ENCODE results near the gene MAPKAPK2. TPM values are rescaled to one million over a fixed set of nuclear protein-coding genes. Genes with fewer than 3 reads are reported as not detected.

Gene MAPKAPK2
- total RNA-seq, 1 donor from 2014 or later = 35.3 TPM

DNA sequence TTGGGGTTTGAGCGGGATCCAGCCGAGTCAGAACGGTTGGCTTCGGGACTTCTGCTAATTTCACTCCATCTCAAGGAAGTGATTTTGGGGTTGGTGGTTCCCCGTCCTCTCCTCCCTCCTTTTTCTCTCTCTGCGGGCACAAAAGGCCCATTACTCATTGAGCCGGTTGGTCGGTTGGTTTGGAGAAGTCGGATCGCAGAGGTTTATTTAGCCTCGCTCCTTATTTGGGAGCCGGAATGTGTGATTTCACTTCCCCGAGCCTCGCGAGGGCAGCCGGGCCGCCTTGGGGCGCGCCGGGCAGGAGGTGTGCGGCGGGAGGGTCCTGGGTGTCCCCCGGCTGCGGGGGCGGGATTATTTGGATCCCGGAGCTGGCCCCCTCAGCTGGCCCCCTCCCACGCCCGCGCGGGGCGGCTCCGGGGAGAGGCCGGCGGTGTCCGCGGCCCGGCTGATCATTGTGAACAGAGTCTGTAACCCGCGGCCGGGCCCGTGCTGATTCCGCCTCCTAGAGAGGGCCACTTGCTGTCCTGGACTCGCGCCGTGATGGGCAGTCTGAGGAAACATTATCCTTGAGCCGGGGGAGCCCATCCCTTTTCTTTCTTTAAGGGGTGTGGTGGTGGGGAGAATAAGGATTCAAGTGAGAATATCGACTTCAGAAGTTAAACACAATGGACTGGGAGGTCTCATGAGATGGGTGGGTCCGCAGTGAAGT lies 1.2 kb downstream of the MAPKAPK2 start:
- intact Hi-C loops (cut with DNase I) = loop anchor here (1.0 to 5.0 kb wide), 5 partner anchors 7 to 179 kb away; partner anchors contain the start of genes DYRK3, EIF2D and RASSF5
- no peaks in the 10 kb centered on the region for H3K27me3 ChIP-seq
- H3K36me3 ChIP-seq = no peaks in the 10 kb centered on the region
- no peaks in the 10 kb centered on the region for H3K9me3 ChIP-seq
- H3K4me1 ChIP-seq = peaks cover 19 to 40% of the 10 kb centered on the region in 2 donors
- DNase-seq (ENCODE audit: low spot score in 2 of 2) = peak; percentile 23 to 84
- peak overlapping the region; percentile 72 to 89 for H3K4me3 ChIP-seq
- peak overlapping the region; percentile 95 to 98 for H3K27ac ChIP-seq
- TF ChIP-seq, protein P1, sequence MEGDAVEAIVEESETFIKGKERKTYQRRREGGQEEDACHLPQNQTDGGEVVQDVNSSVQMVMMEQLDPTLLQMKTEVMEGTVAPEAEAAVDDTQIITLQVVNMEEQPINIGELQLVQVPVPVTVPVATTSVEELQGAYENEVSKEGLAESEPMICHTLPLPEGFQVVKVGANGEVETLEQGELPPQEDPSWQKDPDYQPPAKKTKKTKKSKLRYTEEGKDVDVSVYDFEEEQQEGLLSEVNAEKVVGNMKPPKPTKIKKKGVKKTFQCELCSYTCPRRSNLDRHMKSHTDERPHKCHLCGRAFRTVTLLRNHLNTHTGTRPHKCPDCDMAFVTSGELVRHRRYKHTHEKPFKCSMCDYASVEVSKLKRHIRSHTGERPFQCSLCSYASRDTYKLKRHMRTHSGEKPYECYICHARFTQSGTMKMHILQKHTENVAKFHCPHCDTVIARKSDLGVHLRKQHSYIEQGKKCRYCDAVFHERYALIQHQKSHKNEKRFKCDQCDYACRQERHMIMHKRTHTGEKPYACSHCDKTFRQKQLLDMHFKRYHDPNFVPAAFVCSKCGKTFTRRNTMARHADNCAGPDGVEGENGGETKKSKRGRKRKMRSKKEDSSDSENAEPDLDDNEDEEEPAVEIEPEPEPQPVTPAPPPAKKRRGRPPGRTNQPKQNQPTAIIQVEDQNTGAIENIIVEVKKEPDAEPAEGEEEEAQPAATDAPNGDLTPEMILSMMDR (IDR thresholded peaks at IDR 0.05) = no peak

DNA sequence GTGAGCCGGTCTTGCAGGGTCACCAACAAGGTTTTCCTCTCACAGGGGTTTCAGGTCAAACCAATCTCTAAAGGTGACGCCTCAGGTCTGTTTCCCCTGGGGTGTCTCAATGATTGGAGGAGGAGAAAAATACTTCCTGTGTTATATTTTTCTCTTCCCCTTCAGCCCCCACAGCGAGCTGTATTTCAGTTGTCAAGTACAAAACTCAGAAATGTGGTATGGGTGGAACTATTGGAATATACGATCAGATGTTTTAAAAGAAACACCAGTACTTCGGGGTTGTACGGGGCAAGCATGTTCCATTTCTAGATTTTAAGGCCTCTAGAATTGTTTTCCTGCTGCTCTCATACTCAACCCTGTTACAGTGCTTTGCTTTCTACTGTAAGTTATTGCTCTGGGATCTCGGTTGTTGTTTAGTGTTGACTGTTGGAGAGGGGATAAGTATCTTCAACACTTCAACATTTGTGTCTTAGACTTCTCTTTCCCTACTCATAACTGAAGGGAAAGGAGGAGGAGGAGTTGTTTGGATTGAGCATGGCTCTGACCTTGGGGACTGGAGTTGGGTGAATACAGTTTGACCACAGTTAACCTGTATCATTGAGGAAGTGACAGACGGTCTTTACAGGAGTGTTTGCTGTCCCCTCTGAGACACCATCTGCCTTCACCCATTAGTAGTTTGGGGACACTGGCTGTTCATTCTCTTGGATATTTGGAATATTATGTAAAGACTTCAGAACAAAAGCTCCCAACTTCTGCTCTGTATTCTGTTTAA lies 2.0 kb downstream of the MAPKAPK2 start:
- intact Hi-C loops (cut with DNase I) = loop anchor here (5.0 kb wide), 1 partner anchor 179 kb away; the partner anchor contains the start of gene RASSF5
- Histone ChIP-seq H3K27me3 (no peaks in the 10 kb centered on the region), H3K4me3 (peak overlapping the region; percentile 72 to 89), H3K4me1 (peaks cover 21 to 46% of the 10 kb centered on the region in 2 donors), H3K27ac (peak overlapping the region; percentile 95 to 98), H3K36me3 (no peaks in the 10 kb centered on the region), H3K9me3 (no peaks in the 10 kb centered on the region)
- TF ChIP-seq, protein P1 (IDR thresholded peaks at IDR 0.05) = no peak
- no peak for DNase-seq (ENCODE audit: low spot score in 2 of 2)

DNA sequence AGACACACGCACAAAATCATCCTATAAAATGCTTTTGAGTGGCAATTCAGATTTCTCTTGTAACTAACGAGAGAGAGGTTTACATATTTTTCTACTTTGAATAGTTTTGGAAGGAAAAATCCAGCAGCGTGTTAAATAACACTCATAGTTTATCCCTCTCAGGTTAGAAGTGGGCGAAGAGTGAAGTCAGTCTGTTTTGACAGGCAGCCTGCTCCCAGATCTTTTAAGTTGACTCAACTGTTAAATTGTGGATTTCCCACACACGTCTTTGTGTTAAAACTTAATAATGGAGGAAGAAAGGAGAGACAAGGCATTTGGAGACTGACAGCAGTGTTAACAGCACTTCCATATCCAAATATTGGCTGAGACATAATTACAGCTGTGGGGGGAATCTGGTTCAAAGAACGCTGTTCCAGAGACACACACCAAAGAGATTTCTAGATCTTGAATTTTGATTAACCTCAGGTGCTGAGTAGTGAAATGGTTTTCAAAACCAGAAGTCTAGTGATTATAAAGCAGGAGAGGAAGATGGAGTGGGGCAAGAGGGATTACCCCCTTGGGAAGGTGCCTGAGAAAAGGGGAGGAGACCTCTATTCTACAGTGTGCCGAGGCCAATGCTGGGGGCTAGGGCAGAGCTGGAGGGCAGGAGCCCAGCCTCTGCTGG lies 2.7 kb downstream of the MAPKAPK2 start:
- peaks cover 22 to 53% of the 10 kb centered on the region in 2 donors for H3K4me1 ChIP-seq
- no peaks in the 10 kb centered on the region for H3K27me3 ChIP-seq
- no peaks in the 10 kb centered on the region for H3K9me3 ChIP-seq
- peak overlapping the region; percentile 72 to 89 for H3K4me3 ChIP-seq
- no peaks in the 10 kb centered on the region for H3K36me3 ChIP-seq
- no peak for DNase-seq (ENCODE audit: low spot score in 2 of 2)
- H3K27ac ChIP-seq = peak overlapping the region; percentile 95 to 98
- intact Hi-C loops (cut with DNase I) = loop anchor here (5.0 kb wide), 1 partner anchor 180 kb away; the partner anchor contains the start of gene RASSF5
- TF ChIP-seq, protein P1 (IDR thresholded peaks at IDR 0.05) = no peak

DNA sequence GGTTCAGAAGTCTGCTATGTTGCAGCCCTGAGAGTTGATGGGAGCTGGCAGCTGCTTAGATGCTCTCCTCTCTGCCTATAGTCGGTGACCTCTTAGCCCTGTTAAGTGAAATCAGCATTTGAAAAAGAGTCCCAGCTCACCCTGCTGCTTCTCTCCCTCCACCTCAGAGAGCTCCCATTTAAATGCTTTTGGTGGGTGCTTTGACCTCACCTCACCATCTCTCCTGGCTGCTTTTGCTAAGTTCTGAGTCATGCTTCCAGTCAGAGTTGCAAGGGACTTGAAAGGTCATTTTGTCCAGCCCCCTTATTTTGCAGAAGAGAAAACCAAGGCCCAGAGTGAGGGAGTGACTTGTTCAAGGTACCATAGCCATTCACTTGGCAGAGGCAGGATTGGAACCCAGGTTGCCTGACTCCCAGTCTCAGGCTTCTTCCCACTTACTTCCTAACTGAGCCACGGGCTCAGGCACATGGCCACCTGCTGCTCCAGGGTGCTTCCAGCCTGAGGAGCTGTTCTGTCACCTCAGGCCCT lies 3.3 kb downstream of the MAPKAPK2 start:
- intact Hi-C loops (cut with DNase I) = loop anchor here (5.0 kb wide), 1 partner anchor 181 kb away; the partner anchor contains the start of gene RASSF5
- no peaks in the 10 kb centered on the region for H3K9me3 ChIP-seq
- H3K27ac ChIP-seq = peak overlapping the region; percentile 95 to 98
- H3K4me3 ChIP-seq = peak overlapping the region in 1 of 2 donors; percentile 72
- H3K27me3 ChIP-seq = no peaks in the 10 kb centered on the region
- TF ChIP-seq, protein P1 (IDR thresholded peaks at IDR 0.05) = no peak
- peaks cover 27 to 59% of the 10 kb centered on the region in 2 donors for H3K4me1 ChIP-seq
- no peaks in the 10 kb centered on the region for H3K36me3 ChIP-seq
- DNase-seq (ENCODE audit: low spot score in 2 of 2) = no peak

DNA sequence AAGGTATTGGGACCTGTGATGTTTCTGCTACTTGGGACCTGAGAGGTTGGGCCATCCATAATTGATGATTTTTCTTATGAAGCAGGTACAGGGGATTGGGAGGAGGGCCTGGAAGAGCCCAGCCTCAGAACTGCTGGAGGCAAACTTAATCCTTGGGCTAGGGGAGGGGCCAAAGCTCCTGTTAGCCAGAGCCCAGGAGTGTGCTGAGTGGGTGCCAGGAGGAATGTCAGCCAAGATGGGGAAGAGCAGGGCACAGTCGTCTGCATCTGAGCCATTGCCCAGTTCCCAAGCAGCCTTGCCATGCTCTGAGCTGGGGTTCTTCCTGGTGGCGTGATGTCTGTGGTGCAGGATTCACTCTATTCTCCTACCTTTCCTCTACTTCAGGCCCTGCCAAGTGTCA lies 5.8 kb downstream of the MAPKAPK2 start:
- Histone ChIP-seq H3K27ac (peak overlapping the region in 1 of 2 donors; percentile 27), H3K36me3 (no peaks in the 10 kb centered on the region), H3K27me3 (no peaks in the 10 kb centered on the region), H3K4me1 (peaks cover 36 to 79% of the 10 kb centered on the region in 2 donors), H3K9me3 (no peaks in the 10 kb centered on the region), H3K4me3 (no peak overlapping the region)
- DNase-seq (ENCODE audit: low spot score in 2 of 2) = no peak
- intact Hi-C loops (cut with DNase I) = no loop called here
- TF ChIP-seq, protein P1 (IDR thresholded peaks at IDR 0.05) = no peak
